ENCODE measurements around the gene LIME1.

GRCh38 chr20:63733579-63734081 is 2.8 kb upstream of the LIME1 start:
- no peak for TF ChIP-seq RAD21 (conservative IDR thresholded peaks at IDR 0.05 in 1 of 2, IDR thresholded peaks at IDR 0.05 in 1 of 2)
- no peak for TF ChIP-seq ZFP36 (IDR thresholded peaks at IDR 0.05; ENCODE audit: borderline replicate concordance, partially characterized antibody)
- no peak for TF ChIP-seq GATA3 (IDR thresholded peaks at IDR 0.05; ENCODE audit: borderline replicate concordance)
- TF ChIP-seq MAX (IDR thresholded peaks at IDR 0.05), result no peak
- no peak for TF ChIP-seq CTCF (IDR thresholded peaks at IDR 0.05)
- no peak for TF ChIP-seq BHLHE40 (IDR thresholded peaks at IDR 0.05; ENCODE audit: low read depth, low read length)
- TF ChIP-seq BCL3 (IDR thresholded peaks at IDR 0.05), result no peak
